Neural progenitor cell (in vitro differentiated cells): Measurements from ENCODE around the gene FBXL2.

Experiments used
- CTCF ChIP-seq: fragments of 200-600 bp; sonication (generic); IDR thresholded peaks from 2 replicates; pipeline ENCODE4 v1.5.1; 2017; ENCODE audit warnings: antibody characterized with exemption, mild to moderate bottlenecking
- EZH2 ChIP-seq: fragments of 200-600 bp; sonication (generic); IDR thresholded peaks from 2 replicates; pipeline ENCODE4 v1.6.1; 2017; ENCODE audit warnings: antibody characterized with exemption, mild to moderate bottlenecking, moderate library complexity

- no peak for TF ChIP-seq CTCF
- no peak for TF ChIP-seq EZH2
Observed at GRCh38 chr3:33433843-33434242, 156.6 kb downstream of the FBXL2 start.
